ENCODE results near the gene PDE3A.

Gene PDE3A

GRCh38 chr12:20350026-20350425 is 18.3 kb upstream of the PDE3A start:
- H3K4me3 ChIP-seq (replicated peaks; ENCODE audit: low read depth, low read length) = no peak overlapping the region
- no peak for TF ChIP-seq CTCF (IDR thresholded peaks at IDR 0.05; ENCODE audit: low read depth, low read length, missing control alignments)
- DNase-seq (ENCODE audit: extremely low read depth, low read depth) = no peak

GRCh38 chr12:20350495-20350894 is 17.8 kb upstream of the PDE3A start:
- no peak for TF ChIP-seq CTCF (IDR thresholded peaks at IDR 0.05; ENCODE audit: low read depth, low read length, missing control alignments)
- no peak for DNase-seq (ENCODE audit: extremely low read depth, low read depth)
- H3K4me3 ChIP-seq (replicated peaks; ENCODE audit: low read depth, low read length) = no peak overlapping the region

GRCh38 chr12:20351406-20351805 is 16.9 kb upstream of the PDE3A start:
- no peak for DNase-seq (ENCODE audit: extremely low read depth, low read depth)
- no peak for TF ChIP-seq CTCF (IDR thresholded peaks at IDR 0.05; ENCODE audit: low read depth, low read length, missing control alignments)
- no peak overlapping the region for H3K4me3 ChIP-seq (replicated peaks; ENCODE audit: low read depth, low read length)

GRCh38 chr12:20356048-20356447 is 12.3 kb upstream of the PDE3A start:
- no peak for DNase-seq (ENCODE audit: extremely low read depth, low read depth)
- TF ChIP-seq CTCF (IDR thresholded peaks at IDR 0.05; ENCODE audit: low read depth, low read length, missing control alignments) = no peak
- no peak overlapping the region for H3K4me3 ChIP-seq (replicated peaks; ENCODE audit: low read depth, low read length)

- no peak for TF ChIP-seq CTCF (IDR thresholded peaks at IDR 0.05; ENCODE audit: low read depth, low read length, missing control alignments)
- no peak overlapping the region for H3K4me3 ChIP-seq (replicated peaks; ENCODE audit: low read depth, low read length)
- DNase-seq (ENCODE audit: extremely low read depth, low read depth) = no peak
These were observed 7.9 kb upstream of the PDE3A start for GRCh38 chr12:20360407-20360806.

- TF ChIP-seq CTCF (IDR thresholded peaks at IDR 0.05; ENCODE audit: low read depth, low read length, missing control alignments) = no peak
- DNase-seq (ENCODE audit: extremely low read depth, low read depth) = no peak
- H3K4me3 ChIP-seq (replicated peaks; ENCODE audit: low read depth, low read length) = no peak overlapping the region
These were observed 6.9 kb upstream of the PDE3A start for GRCh38 chr12:20361416-20361815.

- H3K4me3 ChIP-seq (replicated peaks; ENCODE audit: low read depth, low read length) = no peak overlapping the region
- no peak for DNase-seq (ENCODE audit: extremely low read depth, low read depth)
- TF ChIP-seq CTCF (IDR thresholded peaks at IDR 0.05; ENCODE audit: low read depth, low read length, missing control alignments) = no peak
These were observed 3.8 kb upstream of the PDE3A start for GRCh38 chr12:20364501-20364900.
